DND-41 (cell line): ENCODE data around the gene SLC45A1.

Experiments
- ATAC-seq: fragments of 200-7000 bp; cut with Tn5 transposase; 3 replicates; pipeline ENCODE4 v1.9.1; 2021; ENCODE audit warnings: low read depth; ENCODE audit not compliant: insufficient read depth
- DNase-seq: peaks from one replicate; pipeline ENCODE4 v3.0.0-alpha.2; 2020
- H2AFZ ChIP-seq: 2 replicates; pipeline ENCODE4 v1.6.0; 2012; ENCODE audit warnings: low read depth, low read length
- H3K27ac ChIP-seq: 2 replicates; pipeline ENCODE4 v1.5.1; 2012; ENCODE audit warnings: low read length, inconsistent platforms
- H3K27me3 ChIP-seq: fragments of 200-600 bp; sonication (generic); 2 replicates; pipeline ENCODE4 v1.6.0; 2012; ENCODE audit warnings: low read length, mild to moderate bottlenecking, inconsistent platforms; ENCODE audit not compliant: insufficient read depth, poor library complexity
- H3K36me3 ChIP-seq: 2 replicates; pipeline ENCODE4 v1.5.1; 2012; ENCODE audit warnings: low read length, inconsistent platforms; ENCODE audit not compliant: insufficient read depth
- H3K4me1 ChIP-seq: 2 replicates; pipeline ENCODE4 v1.5.1; 2012; ENCODE audit warnings: mild to moderate bottlenecking, low read length; ENCODE audit not compliant: insufficient read depth
- H3K4me2 ChIP-seq: 2 replicates; pipeline ENCODE4 v1.6.0; 2012; ENCODE audit warnings: mild to moderate bottlenecking, moderate library complexity, low read length, inconsistent platforms; ENCODE audit not compliant: insufficient read depth
- H3K4me3 ChIP-seq, 2 experiments: fragments of 200-600 bp in 1 of 2; shearing (Covaris generic) in 1 of 2; 2 replicates each; pipeline ENCODE4 v1.5.1; 2012 to 2016; ENCODE audit warnings: inconsistent platforms in 2 of 2, low read length in 2 of 2, mild to moderate bottlenecking in 2 of 2, low read depth in 1 of 2, moderate library complexity in 1 of 2
- H3K79me2 ChIP-seq: 2 replicates; pipeline ENCODE4 v1.6.0; 2012; ENCODE audit warnings: low read length, inconsistent platforms; ENCODE audit not compliant: insufficient read depth
- H3K9ac ChIP-seq: 2 replicates; pipeline ENCODE4 v1.6.0; 2012; ENCODE audit warnings: low read depth, mild to moderate bottlenecking, inconsistent platforms, low read length, moderate library complexity
- H3K9me3 ChIP-seq: 2 replicates; pipeline ENCODE4 v1.5.1; 2012; ENCODE audit warnings: low read length, moderate library complexity, mild to moderate bottlenecking, inconsistent platforms; ENCODE audit not compliant: insufficient read depth, severe bottlenecking
- H4K20me1 ChIP-seq: 2 replicates; pipeline ENCODE4 v1.6.0; 2012; ENCODE audit warnings: low read length; ENCODE audit not compliant: insufficient read depth
- CTCF ChIP-seq: IDR thresholded peaks from 2 replicates; pipeline ENCODE4 v1.5.1; 2012; ENCODE audit warnings: borderline replicate concordance, low read length, moderate library complexity, mild to moderate bottlenecking; ENCODE audit not compliant: poor library complexity, severe bottlenecking; ENCODE audit errors: extremely low read depth
- EZH2 ChIP-seq: IDR thresholded peaks from 3 replicates; pipeline ENCODE4 v1.6.1; 2012; ENCODE audit warnings: borderline replicate concordance, low read depth, mild to moderate bottlenecking, moderate library complexity, low read length, inconsistent platforms; ENCODE audit not compliant: severe bottlenecking

Gene SLC45A1

DNA sequence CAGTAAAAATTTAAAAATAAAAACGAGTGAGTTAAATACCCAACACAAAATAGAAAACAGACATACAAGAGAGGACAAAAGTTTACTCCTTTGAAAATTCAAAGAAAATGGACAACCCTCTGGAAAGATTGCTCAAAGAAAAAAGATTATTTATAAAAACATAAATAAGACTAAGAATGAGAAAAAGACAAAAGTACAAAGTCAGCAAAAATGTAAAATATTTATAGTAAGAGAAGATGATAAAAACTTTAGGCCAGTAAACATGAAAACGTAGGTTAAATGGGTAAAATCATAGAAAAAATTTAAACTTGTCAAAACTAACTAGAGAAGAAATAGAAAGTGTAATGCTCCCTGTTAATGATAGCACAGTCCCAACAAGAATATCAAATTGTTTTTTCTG is 31.9 kb upstream of the SLC45A1 start:
- Histone ChIP-seq H3K9ac (no peak overlapping the region), H2AFZ (no peak overlapping the region), H4K20me1 (no peaks in the 10 kb centered on the region), H3K9me3 (no peaks in the 10 kb centered on the region), H3K4me1 (no peaks in the 10 kb centered on the region), H3K27ac (no peak overlapping the region), H3K4me2 (no peak overlapping the region), H3K36me3 (no peaks in the 10 kb centered on the region), H3K79me2 (no peaks in the 10 kb centered on the region), H3K4me3 (no peak overlapping the region), H3K27me3 (peaks cover 8% of the 10 kb centered on the region)
- ATAC-seq: no peak
- TF ChIP-seq EZH2: no peak
- no peak for TF ChIP-seq CTCF
- no peak for DNase-seq

GRCh38 chr1:8293118-8293517 is 24.8 kb upstream of the SLC45A1 start:
- no peaks in the 10 kb centered on the region for H3K4me1 ChIP-seq
- H2AFZ ChIP-seq: no peak overlapping the region
- no peaks in the 10 kb centered on the region for H3K9me3 ChIP-seq
- no peaks in the 10 kb centered on the region for H4K20me1 ChIP-seq
- no peak for DNase-seq
- H3K36me3 ChIP-seq: no peaks in the 10 kb centered on the region
- H3K27me3 ChIP-seq: peaks cover 2% of the 10 kb centered on the region
- no peak for TF ChIP-seq CTCF
- TF ChIP-seq EZH2: no peak
- no peak overlapping the region for H3K4me3 ChIP-seq
- H3K9ac ChIP-seq: no peak overlapping the region
- no peak for ATAC-seq
- no peak overlapping the region for H3K4me2 ChIP-seq
- H3K79me2 ChIP-seq: no peaks in the 10 kb centered on the region
- no peak overlapping the region for H3K27ac ChIP-seq

- Histone ChIP-seq H3K4me1 (no peaks in the 10 kb centered on the region), H3K79me2 (no peaks in the 10 kb centered on the region), H3K27ac (no peak overlapping the region), H3K9me3 (no peaks in the 10 kb centered on the region), H4K20me1 (no peaks in the 10 kb centered on the region), H3K4me3 (no peak overlapping the region), H3K36me3 (no peaks in the 10 kb centered on the region), H3K9ac (no peak overlapping the region), H3K4me2 (no peak overlapping the region), H2AFZ (no peak overlapping the region), H3K27me3 (peaks cover 2% of the 10 kb centered on the region)
- no peak for TF ChIP-seq EZH2
- TF ChIP-seq CTCF: no peak
- ATAC-seq (no peak), DNase-seq (no peak)
Observed at GRCh38 chr1:8293641-8294169, 24.2 kb upstream of the SLC45A1 start.

DNA sequence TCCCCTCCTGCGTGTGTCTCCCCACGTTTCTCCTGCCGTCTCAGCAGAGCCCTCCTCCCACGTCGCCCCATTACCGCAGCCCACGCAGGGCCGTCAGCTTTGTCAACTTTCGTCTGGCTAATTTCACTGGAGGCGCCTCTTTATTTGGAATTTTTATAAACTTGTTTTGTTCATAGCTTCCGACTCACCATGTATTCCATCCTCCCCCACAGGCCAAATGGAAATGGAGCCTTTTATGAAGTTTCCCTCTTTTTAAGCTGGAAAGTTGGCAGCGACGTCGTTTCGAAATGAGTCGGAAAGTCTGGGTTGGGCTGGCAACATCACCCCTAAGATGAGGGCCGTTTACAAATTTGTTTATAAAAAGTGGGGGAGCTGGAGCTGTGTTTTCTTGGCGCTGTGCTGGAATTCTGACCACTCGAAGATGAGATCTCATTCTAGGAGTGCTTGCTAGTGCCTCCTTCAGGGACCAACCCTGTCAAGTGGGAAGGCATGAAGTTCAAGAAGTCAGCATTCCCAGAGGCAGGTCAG is 23.7 kb upstream of the SLC45A1 start:
- H3K4me3 ChIP-seq: no peak overlapping the region
- H4K20me1 ChIP-seq: no peaks in the 10 kb centered on the region
- no peak overlapping the region for H3K9ac ChIP-seq
- no peaks in the 10 kb centered on the region for H3K4me1 ChIP-seq
- no peak overlapping the region for H2AFZ ChIP-seq
- no peaks in the 10 kb centered on the region for H3K9me3 ChIP-seq
- H3K4me2 ChIP-seq: no peak overlapping the region
- ATAC-seq: no peak
- no peak overlapping the region for H3K27ac ChIP-seq
- TF ChIP-seq EZH2 (no peak), CTCF (no peak)
- DNase-seq: no peak
- H3K36me3 ChIP-seq: no peaks in the 10 kb centered on the region
- H3K79me2 ChIP-seq: no peaks in the 10 kb centered on the region
- peaks cover 2% of the 10 kb centered on the region for H3K27me3 ChIP-seq
